Hepatocyte (in vitro differentiated cells): ENCODE results near the gene CCDC187. TPM values are rescaled to one million over a fixed set of nuclear protein-coding genes. Genes with fewer than 3 reads are reported as not detected.

Experiments
- DNase-seq: peaks from one replicate; pipeline ENCODE4 v3.0.0-alpha.2; 2016; ENCODE audit warnings: low spot score
- H2AFZ ChIP-seq: fragments of 200-600 bp; sonication (generic); 2 replicates; pipeline ENCODE4 v1.6.0; 2016; ENCODE audit warnings: antibody characterized with exemption, mild to moderate bottlenecking
- H3K27ac ChIP-seq: fragments of 200-600 bp; sonication (generic); 2 replicates; pipeline ENCODE4 v1.5.1; 2016; ENCODE audit warnings: mild to moderate bottlenecking
- H3K27me3 ChIP-seq: fragments of 200-600 bp; sonication (generic); 2 replicates; pipeline ENCODE4 v1.6.1; 2016
- H3K36me3 ChIP-seq: fragments of 200-600 bp; sonication (generic); replicated peaks from 2 replicates; pipeline ENCODE4 v1.5.1; 2016; ENCODE audit warnings: low read depth; ENCODE audit not compliant: insufficient read depth
- H3K4me1 ChIP-seq: fragments of 200-600 bp; sonication (generic); 2 replicates; pipeline ENCODE4 v1.5.1; 2016; ENCODE audit warnings: mild to moderate bottlenecking, moderate library complexity; ENCODE audit not compliant: insufficient read depth
- H3K4me2 ChIP-seq: fragments of 200-600 bp; sonication (generic); 2 replicates; pipeline ENCODE4 v1.6.0; 2016
- H3K4me3 ChIP-seq: fragments of 200-600 bp; sonication (generic); 2 replicates; pipeline ENCODE4 v1.5.1; 2016; ENCODE audit warnings: mild to moderate bottlenecking
- H3K79me2 ChIP-seq: fragments of 200-600 bp; sonication (generic); 2 replicates; pipeline ENCODE4 v1.6.0; 2017; ENCODE audit warnings: mild to moderate bottlenecking
- H3K9me2 ChIP-seq: fragments of 200-600 bp; sonication (generic); replicated peaks from 2 replicates; pipeline ENCODE4 v1.6.0; 2017; ENCODE audit warnings: mild to moderate bottlenecking; ENCODE audit not compliant: insufficient read depth
- H3K9me3 ChIP-seq: fragments of 200-600 bp; sonication (generic); 2 replicates; pipeline ENCODE4 v1.5.1; 2016; ENCODE audit warnings: low read depth, mild to moderate bottlenecking
- H4K20me1 ChIP-seq: fragments of 200-600 bp; sonication (generic); 2 replicates; pipeline ENCODE4 v1.6.0; 2016; ENCODE audit warnings: mild to moderate bottlenecking; ENCODE audit not compliant: insufficient read depth, poor library complexity, severe bottlenecking
- CTCF ChIP-seq: fragments of 200-600 bp; sonication (generic); IDR thresholded peaks from 2 replicates; pipeline ENCODE4 v1.5.1; 2016; ENCODE audit warnings: antibody characterized with exemption, mild to moderate bottlenecking; ENCODE audit not compliant: poor library complexity
- EZH2 ChIP-seq: fragments of 200-600 bp; sonication (generic); IDR thresholded peaks from 2 replicates; pipeline ENCODE4 v1.6.1; 2016; ENCODE audit warnings: antibody characterized with exemption, mild to moderate bottlenecking, borderline replicate concordance
- EZH2phosphoT487 ChIP-seq: fragments of 200-600 bp; sonication (generic); IDR thresholded peaks from one replicate; pipeline ENCODE4 v1.6.1; 2018; ENCODE audit warnings: antibody characterized with exemption, mild to moderate bottlenecking, low read depth, moderate library complexity; ENCODE audit not compliant: unreplicated experiment, severe bottlenecking
- WGBS: methylation state at CpG from one replicate; pipeline ENCODE4 v1.1.6; 2016; ENCODE audit warnings: low lambda C conversion rate; ENCODE audit errors: missing lambda C conversion rate; 5-methylcytosine and 5-hydroxymethylcytosine counted together
- polyA plus RNA-seq: library from polyadenylated mRNA; unstranded; fragments of >200 nt; fragmentation: Nextera tagmentation; extraction: Ambion mirVana; gene quantifications from 2 replicates; pipeline ENCODE4 v1.2.1, GENCODE V29; 2016
- total RNA-seq: library from RNA; depleted of rRNA; stranded (reverse); fragments of >200 nt; gene quantifications from 2 replicates; pipeline ENCODE4 v1.2.3, GENCODE V29; 2014

The CCDC187 gene
- total and polyA plus RNA-seq, 2 experiments from 2014 or later, result 0.60 to 0.75 TPM

DNA sequence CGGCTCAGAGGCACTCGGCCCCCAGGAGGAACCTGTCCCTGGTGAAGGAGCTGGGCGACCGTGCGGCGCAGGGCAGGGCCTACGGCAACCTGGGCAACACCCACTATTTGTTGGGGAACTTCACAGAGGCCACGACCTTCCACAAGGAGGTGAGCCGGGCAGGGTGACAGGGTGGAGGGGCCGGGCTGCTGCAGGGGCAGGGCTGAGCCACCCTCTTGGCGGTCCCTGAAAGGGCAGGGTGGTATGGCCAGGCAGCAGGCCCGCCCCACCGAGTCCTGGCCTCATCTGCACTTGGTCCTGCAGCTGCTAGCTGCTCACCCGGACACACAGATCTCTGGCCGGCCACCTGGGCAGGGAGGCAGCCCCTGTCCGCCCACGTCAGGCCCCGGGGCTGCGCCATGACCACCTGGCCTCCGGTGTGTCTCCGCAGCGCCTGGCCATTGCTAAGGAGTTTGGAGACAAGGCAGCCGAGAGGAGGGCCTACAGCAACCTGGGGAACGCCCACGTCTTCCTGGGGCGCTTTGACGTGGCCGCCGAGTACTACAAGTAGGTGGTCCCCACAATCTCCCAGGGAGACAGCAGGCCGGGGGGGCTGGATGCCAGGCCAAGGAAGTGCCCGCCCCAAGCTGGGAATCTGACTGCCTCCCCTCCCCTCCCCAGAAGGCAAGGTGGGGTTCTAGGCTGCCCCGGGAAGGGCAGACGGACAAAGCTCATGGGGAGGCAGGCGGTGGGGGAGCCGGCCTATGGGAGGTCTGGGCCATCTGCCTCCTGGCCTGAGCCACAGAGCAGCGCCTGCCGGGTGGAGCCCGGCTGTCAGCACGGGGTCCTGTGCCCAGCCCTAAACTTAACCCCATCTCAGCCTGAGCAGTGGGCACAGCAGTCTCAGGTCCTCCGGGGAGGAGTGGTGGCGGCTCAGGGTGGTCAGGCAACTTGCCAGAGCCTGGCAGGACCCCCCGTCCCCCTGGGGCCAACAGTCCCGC lies 33.8 kb upstream of the CCDC187 start:
- no peak for DNase-seq
- Histone ChIP-seq H4K20me1 (peaks cover 4% of the 10 kb centered on the region), H3K4me1 (peaks cover 8% of the 10 kb centered on the region), H3K27me3 (no peaks in the 10 kb centered on the region), H3K4me2 (no peak overlapping the region), H2AFZ (no peak overlapping the region), H3K9me2 (no peaks in the 10 kb centered on the region), H3K36me3 (no peaks in the 10 kb centered on the region), H3K9me3 (no peaks in the 10 kb centered on the region), H3K4me3 (no peak overlapping the region), H3K79me2 (peaks cover 6% of the 10 kb centered on the region), H3K27ac (no peak overlapping the region)
- 92% methylated on average over 42 of the region's 43 CpGs for WGBS
- no peak for TF ChIP-seq EZH2
- TF ChIP-seq EZH2phosphoT487, result no peak
- TF ChIP-seq CTCF, result no peak

- H4K20me1 ChIP-seq, result peaks cover 5% of the 10 kb centered on the region
- TF ChIP-seq EZH2, result no peak
- TF ChIP-seq EZH2phosphoT487, result no peak
- TF ChIP-seq CTCF, result no peak
- no peak overlapping the region for H2AFZ ChIP-seq
- H3K36me3 ChIP-seq, result no peaks in the 10 kb centered on the region
- peaks cover under 1% of the 10 kb centered on the region for H3K4me1 ChIP-seq
- no peak overlapping the region for H3K4me3 ChIP-seq
- no peaks in the 10 kb centered on the region for H3K27me3 ChIP-seq
- H3K9me2 ChIP-seq, result no peaks in the 10 kb centered on the region
- peaks cover 12% of the 10 kb centered on the region for H3K79me2 ChIP-seq
- 96% methylated on average over 20 of the region's 23 CpGs for WGBS
- no peak for DNase-seq
- H3K27ac ChIP-seq, result no peak overlapping the region
- H3K9me3 ChIP-seq, result no peaks in the 10 kb centered on the region
- H3K4me2 ChIP-seq, result no peak overlapping the region
These were observed 33.0 kb upstream of the CCDC187 start for GRCh38 chr9:136336881-136337280.

DNA sequence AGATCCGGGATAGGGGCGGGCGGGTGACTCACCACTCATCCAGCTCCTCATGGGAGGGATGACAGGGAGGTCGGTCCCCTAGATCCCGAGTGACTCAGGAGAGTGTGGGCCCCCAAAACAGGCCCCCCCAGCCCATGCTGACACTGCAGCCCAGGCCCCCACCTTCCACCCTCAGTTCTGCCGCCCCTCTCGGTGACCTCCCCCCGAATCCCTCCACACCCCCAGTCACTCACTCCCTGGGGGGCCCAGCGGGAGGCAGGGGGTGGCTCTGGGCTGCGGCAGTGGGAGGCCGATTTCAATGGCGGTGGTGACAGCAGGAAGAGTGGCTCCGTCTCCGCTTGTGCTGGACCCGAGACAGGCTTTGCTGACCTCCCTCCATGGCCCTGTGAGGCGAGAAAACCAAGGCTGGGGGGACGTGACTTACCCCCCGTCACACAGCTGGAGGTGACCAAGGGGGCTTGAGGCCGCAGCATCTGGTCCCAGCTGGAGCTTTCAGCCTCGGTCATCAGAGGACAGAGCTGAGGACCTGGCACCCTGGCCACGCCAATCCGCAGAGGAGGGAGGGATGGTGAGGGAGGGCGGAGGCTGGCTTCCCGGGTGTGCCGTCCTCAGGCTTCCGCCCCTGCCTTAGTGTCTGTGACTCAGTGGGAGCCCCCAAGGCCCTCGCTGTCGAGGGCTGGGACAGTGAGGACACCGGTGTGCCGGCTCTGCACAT lies 32.4 kb upstream of the CCDC187 start:
- no peaks in the 10 kb centered on the region for H3K9me3 ChIP-seq
- DNase-seq, result no peak
- no peak overlapping the region for H3K27ac ChIP-seq
- H2AFZ ChIP-seq, result no peak overlapping the region
- H3K4me3 ChIP-seq, result no peak overlapping the region
- no peaks in the 10 kb centered on the region for H3K4me1 ChIP-seq
- no peaks in the 10 kb centered on the region for H3K36me3 ChIP-seq
- no peak overlapping the region for H3K4me2 ChIP-seq
- H3K9me2 ChIP-seq, result no peaks in the 10 kb centered on the region
- WGBS, result 94% methylated on average over 24 of the region's 30 CpGs
- peaks cover 18% of the 10 kb centered on the region for H3K79me2 ChIP-seq
- TF ChIP-seq EZH2 (no peak), EZH2phosphoT487 (no peak), CTCF (no peak)
- H3K27me3 ChIP-seq, result no peaks in the 10 kb centered on the region
- peaks cover 10% of the 10 kb centered on the region for H4K20me1 ChIP-seq
